ENCODE data around the gene UBTD2.
"Not testable (repeated sequence)": the region's sequence is repeated elsewhere in the genome, so short reads cannot be mapped to it uniquely, and the experiment has no call there.

Gene UBTD2

GRCh38 chr5:172293054-172293744 lies 9.6 kb upstream of the UBTD2 start:
- DNase-seq (ENCODE audit: low read depth): peak; percentile 86
- H3K4me3 ChIP-seq (ENCODE audit: low read depth, low read length): no peak overlapping the region
- peak; percentile 90 for TF ChIP-seq CTCF (IDR thresholded peaks at IDR 0.05; ENCODE audit: insufficient read depth, low read depth, low read length, missing control alignments)

- H3K4me3 ChIP-seq (ENCODE audit: low read depth, low read length); DNase-seq (ENCODE audit: low read depth): not testable (repeated sequence)
Measured at GRCh38 chr5:172291837-172292236, 8.3 kb upstream of the UBTD2 start.

- TF ChIP-seq CTCF (IDR thresholded peaks at IDR 0.05; ENCODE audit: insufficient read depth, low read depth, low read length, missing control alignments): no peak
- no peak for DNase-seq (ENCODE audit: low read depth)
- H3K4me3 ChIP-seq (ENCODE audit: low read depth, low read length): no peak overlapping the region
Measured at GRCh38 chr5:172288465-172288864, 4.9 kb upstream of the UBTD2 start.

- DNase-seq (ENCODE audit: low read depth); H3K4me3 ChIP-seq (ENCODE audit: low read depth, low read length): not testable (repeated sequence)
Measured at GRCh38 chr5:172287140-172287539, 3.6 kb upstream of the UBTD2 start.

GRCh38 chr5:172285226-172286143 lies 1.9 kb upstream of the UBTD2 start:
- no peak for TF ChIP-seq CTCF (IDR thresholded peaks at IDR 0.05; ENCODE audit: insufficient read depth, low read depth, low read length, missing control alignments)
- no peak overlapping the region for H3K4me3 ChIP-seq (ENCODE audit: low read depth, low read length)
- DNase-seq (ENCODE audit: low read depth): no peak

GRCh38 chr5:172284611-172284980 lies 1.0 kb upstream of the UBTD2 start:
- DNase-seq (ENCODE audit: low read depth): no peak
- TF ChIP-seq CTCF (IDR thresholded peaks at IDR 0.05; ENCODE audit: insufficient read depth, low read depth, low read length, missing control alignments): no peak

GRCh38 chr5:172283862-172284610 lies 472 bp upstream of the UBTD2 start:
- peak overlapping the region; percentile 90 for H3K4me3 ChIP-seq (ENCODE audit: low read depth, low read length)
- peak; percentile 86 for DNase-seq (ENCODE audit: low read depth)
- TF ChIP-seq CTCF (IDR thresholded peaks at IDR 0.05; ENCODE audit: insufficient read depth, low read depth, low read length, missing control alignments): no peak

More at GRCh38 chr5:172284611-172284980, 1.0 kb upstream of the UBTD2 start:
- H3K4me3 ChIP-seq (ENCODE audit: low read depth, low read length): peak overlapping the region; percentile 90

All from GM12865 (cell line).